GM21737 (cell line): ENCODE measurements around the gene RALGDS.
A peak's percentile ranks its signal among the peaks of the same experiment; 100 is the strongest.

Experiments
- ATAC-seq: cut with Tn5 transposase; IDR thresholded peaks from one replicate; pipeline ENCODE4 v1.9.1; 2021; ENCODE audit warnings: mild to moderate bottlenecking, moderate library complexity; ENCODE audit not compliant: unreplicated experiment

The RALGDS gene

DNA sequence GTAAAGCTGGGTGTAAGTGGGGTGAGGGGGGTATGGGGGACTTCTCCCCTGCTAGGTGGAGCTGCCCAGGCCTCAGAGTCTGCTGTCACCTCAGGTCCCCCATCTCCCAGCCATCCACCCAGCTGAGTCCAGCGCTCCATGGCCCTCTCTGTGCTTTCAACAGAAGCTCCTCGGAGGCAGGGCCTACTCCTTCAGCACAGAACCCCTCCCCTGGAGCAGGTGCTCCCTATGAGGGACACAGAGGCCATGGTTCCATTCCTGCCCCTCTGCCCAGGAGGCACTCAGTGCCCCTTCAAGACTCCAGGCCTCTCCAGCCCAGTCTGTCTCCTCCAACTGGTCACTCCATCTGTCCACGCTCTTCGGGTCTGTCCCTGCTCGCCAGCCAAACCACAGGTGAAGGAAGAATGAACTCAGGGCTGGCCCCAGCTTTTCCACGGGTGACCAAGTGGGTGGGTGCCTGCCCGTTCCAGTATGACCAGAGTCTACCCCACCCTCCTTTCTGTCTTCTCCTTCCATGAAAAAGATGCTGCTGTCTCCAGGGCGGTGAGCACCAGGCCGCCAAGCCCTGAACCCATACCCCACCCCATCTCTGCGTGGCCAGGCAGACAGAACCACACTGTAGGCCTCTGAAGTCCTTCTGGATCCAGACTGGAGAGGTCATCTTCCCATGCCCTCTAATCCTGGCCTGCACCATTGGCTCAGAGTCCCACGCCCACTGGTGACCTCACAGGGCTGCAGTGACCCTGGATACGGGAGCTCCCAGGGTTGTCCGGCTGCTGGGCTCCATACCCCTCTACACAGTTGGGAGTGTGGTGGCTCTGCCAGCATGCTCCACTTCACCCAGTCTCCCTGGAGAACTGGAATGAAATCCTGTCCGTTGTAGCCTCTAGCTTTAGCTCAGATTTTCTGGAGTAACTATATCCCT lies 30.8 kb upstream of the RALGDS start:
- no peak for ATAC-seq

DNA sequence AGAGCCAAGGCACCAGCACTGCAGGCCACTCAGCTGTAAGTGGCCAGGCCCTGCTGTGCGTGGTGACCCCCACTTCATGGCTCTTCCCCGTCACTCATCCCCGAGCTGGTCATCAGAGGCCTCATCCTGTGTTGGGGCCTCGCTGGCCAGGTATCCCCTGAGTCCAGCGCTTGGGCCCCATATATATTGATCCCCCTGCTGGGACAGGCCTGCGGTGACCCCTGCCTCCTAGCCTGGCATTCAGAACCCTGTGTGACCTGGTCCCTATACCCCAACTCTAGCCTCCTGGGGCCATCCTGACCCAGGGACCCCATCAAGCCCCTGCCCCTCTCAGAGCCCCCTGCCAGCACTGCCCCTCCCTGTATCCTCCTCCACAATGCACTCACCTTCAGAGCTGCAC lies 30.0 kb upstream of the RALGDS start:
- no peak for ATAC-seq

DNA sequence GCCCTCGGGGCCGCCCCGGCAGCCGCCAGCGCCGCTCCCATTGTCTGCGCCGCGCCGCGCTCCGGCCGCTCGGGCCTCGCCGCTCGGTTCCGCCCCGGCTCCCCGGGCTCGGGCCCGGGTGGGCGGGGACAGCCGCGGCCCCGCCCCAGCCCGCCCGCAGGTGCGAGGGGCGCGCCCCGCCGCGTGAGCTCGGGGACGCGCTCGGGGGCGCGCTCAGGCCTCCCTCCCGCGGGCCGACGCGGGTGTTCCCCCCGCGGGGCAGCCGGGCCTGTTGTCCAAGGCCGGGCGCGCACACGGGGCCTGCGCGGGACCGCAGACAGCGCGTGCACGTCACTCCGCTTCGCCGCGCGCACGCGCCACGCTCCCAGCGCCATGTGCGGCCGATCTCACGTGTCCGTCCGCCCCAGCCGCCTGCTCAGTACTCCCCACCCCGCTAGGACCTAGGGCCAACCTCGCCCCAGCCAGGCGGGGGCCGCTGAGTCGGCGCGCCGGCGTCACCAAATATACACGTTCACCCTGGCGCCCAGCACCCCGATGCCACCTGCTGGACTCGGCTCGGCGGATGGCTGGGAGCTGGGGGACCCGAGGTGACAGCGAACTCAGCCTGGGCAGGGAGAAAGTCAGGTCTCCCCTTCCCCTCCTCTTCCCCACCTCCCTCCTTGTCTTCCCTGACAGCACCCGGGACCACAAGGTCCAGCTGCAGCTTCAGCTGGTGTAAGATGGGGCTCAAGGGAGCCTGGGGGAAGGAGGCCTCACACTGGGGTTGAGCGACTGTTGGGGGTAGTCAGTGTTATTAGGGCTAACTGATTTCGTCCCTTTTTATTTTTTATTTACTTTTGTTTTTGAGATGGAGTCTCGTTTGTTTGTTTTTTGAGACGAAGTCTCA lies 28.3 kb upstream of the RALGDS start:
- peak; percentile 52 for ATAC-seq

DNA sequence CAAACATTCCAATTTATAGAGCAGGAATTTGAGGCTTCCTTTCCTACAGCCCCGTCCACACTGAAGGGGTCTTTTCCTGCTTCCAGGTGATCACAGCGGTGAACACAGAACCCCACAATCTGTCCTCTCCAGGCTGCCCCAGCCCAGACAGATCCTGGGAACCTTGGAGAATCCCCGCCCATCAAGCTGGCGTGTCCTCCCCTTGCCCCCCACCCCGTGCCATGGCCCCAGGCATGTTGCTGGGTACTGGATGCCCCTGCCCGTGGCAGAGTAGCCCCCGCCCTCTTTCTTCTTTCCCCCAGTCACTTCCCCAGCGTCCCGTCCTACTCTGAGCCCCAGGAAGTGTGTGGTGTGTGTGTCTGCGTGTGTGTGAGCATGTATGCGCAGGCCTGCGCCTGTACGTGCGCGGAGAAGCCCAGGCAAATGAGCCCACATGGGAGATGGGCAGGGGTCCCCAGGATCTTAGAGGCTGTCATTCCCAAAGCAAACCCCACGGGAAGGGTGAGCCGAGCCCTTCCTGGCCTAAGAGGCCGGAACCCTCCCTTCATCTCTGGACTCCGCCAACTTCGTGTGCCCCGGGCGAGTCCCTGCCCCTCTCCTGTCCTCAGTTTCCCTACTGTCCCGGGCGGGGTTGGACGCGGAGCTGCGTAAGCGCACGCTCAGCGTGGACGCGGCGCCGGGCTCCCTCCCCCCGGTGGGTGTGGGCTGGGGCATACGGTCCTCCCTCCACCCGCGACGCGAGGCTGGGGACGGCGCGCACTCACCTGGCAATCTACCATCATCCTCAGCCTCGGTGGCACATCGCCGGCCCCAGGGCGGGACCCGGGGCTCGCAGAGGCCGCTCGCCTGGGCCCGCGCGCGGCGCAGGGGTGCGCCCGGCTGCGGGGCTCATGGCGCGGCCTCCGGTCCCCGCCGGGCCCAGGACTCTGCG lies 27.4 kb upstream of the RALGDS start:
- peak; percentile 11 for ATAC-seq

DNA sequence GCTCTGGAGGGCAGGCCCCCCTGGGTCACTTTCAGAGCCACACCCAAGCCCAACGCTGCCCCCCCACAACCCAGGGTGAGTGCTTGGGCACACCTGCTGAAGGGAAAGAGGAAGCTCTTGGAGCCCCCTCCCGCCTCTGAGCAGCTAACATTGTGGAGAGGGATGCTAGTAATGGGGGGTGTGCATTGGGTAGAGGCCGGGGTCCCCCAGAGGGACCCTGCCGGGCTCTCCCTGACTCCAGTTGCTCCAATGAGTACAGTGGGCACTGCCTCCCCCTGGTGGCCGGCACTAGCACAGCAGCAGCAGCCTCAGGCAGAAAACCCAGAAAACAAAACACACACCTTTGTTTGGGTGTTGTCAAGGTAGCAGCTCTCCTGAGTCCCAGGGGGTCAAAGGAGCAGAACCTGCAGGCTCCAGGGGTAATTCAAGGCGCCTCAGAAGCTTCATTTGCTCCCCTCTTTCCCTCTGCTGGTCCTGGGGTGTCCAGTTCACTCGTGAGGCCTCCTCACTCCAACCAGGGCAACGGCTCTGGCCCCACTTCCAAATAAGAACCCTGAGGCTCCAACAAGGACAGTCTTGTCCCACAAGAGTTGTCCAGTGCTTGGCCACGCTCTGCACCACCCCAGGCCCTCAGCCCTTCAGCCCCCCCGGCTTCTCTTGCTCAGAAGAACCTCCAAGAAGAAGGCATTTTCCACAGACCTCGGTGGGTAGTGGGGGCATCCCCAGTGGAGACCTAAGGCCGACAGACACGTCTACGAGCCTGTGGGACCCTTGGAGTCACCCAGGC lies 26.6 kb upstream of the RALGDS start:
- ATAC-seq, result no peak

DNA sequence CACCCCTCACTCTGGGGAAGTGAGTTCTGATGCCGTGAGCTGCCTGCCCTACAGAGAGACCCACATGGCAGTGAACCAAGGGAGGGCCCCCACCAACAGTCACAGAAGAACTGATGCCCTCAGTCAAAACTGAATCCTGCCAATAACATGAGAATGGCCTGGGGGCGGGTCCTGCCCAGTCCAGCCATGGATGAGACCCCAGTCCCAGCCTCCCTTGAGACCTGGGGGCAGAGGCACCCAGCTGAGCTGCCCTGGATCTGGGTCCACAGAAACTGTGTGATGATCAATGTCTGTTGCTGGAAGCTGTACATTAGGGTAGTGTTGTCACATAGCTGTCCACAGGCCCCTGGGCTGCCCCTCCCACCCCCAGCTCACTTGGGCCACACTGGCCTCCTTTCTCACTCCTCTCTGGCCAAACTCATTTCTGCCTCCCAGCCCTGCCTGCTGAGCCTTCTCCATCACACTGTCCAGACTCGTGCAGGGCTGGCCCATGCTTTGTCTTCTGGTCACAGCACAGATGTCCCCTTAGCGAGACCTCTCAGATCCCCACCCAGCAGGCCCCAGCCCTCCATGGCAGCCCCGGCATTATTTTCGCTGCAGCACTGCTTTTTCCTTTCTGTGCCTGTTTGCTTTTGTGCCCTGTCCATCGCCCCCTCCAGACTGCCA lies 25.8 kb upstream of the RALGDS start:
- no peak for ATAC-seq

DNA sequence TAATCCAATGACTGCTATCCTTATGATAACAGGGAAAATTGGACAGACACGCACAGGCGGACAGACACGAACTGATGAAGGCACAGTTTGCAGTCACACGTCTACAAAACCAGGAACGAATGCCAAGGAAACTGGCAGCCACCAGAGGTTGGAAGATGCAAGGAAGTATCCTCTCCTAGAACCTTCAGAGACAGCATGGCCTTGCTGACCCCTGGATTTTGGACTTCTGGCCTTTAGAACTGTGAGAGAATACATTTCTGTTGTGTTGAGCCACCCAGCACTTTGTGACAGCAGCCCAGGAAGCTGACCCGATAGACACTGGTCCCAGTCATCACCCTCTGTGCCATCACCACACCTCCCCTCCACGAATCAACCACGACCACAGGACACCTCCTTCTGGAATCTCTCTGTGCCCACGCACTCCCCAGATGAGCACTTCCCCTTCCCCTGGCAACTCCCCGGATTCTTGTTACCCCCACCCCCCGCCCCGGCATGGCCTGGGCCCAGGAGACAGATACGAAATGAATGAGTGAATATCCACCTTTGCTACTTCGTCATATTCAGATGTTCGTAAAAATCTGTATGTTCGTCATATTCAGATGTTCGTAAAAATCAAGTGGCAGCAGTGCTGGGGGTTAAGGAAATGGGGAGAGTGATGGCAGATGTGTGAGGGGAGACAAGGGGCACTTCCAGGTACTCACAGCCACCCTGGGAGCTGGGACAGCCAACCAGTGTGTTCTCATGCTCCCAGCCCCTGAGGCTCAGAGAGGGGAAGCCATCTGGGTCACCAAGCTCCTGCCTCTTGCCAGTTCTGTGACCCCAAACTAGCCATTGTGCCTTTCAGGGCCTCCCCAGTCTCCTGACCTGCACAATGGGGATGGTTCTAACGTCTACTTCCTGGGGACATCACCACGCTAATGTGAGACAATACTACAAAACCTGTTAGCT lies 24.1 kb upstream of the RALGDS start:
- no peak for ATAC-seq

DNA sequence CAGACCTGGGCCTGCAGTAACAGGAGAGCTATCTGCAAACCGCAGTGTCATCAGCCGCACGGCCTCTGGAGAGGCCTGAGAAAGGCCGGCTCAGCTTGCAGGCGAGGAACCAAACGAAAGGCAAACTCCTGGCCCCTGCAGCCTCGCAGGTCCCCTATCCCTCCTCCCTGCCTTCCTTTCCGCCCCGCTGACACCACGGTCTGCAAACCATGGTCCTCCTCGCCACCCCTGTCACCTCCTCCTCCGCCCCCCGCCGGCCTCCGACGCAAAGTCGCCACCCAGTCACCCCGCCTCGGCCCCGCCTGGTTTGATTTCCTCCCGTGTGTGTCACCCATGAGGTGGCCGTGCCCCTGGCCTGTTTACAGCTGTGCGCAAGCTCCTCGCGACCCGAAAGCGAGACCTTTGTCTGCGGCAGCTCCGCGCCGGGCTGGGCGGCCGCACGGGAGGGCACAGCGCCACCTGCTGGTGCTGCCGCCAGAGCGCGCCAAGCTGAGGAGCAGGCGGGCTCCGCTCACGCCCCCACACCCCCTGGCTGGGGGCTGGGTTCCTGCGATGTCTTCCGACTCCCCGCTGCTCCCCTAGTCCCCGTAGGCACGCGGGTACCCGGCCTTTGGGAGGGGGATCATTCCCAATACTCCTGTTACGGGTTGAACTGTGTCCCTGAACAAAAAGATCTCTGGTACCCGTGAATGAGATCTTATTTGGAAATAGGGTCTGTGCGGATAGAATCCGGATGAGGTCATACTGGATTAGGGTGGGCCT lies 23.3 kb upstream of the RALGDS start:
- ATAC-seq, result peak; percentile 40

DNA sequence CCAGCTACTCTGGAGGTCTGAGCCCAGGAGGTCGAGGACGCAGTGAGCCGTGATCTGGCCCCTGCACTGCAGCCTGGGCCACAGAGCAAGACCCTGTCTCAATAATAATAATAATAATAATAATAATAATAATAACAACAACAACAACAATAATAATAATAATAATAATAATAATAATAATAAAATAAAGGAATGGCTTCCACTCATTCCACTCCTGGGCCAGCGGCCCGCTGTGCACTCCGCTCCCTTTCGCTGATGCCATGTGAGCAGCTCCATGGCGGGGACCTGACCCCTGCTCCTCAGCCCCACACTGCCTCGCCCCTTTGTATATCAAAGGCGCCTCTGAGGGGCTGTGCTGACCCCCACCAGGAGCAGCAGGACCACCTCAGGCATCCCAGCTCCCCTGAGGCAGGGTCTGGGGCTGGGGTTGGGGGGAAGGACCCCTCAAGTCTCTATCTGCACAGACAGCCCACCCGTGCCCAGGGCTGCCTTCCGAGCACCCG lies 22.6 kb upstream of the RALGDS start:
- no peak for ATAC-seq

DNA sequence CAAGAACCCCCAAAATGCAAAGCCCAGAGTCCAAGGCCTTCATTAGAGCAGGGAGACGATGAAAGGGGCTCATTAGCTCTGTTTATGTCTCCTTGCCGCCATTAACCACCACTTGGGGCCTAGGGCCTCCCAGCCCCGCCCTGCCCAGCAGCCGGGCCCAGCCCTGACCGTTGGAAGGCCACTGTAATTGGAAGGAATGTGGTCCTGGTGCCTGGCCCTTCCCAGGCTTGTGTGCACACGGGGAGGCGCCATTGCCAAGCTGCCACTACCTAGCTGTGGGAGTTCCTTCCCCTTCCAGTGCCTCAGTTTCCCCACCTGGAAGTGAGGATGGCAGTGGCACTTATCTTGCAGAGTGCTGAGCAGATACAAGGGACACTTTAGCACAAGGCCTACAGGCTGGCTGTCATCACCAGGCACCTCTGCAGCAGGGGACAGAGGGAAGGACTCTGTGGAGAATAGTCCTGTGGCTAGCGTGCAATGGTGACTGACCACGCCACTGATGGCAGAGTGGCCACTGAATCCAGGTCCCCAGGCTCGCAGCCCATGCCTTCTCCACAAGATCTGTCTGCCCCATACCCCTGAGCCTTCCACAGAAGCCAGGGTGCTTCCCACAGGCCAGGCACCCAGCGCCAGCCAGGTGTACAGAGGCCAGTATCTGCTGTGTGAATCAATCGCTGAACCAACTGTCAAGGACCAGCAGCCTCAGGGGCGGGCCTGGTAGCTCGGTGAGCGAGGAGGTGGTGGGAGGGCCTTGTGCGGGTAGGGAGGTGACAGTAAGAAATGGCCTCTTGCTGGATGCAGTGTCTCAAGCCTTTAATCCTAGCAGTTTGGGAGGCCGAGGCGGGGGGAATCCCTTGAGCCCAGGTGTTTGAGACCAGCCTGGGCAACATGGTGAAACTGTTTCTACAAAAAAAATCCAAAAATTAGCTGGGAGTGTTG lies 21.9 kb upstream of the RALGDS start:
- ATAC-seq, result no peak

DNA sequence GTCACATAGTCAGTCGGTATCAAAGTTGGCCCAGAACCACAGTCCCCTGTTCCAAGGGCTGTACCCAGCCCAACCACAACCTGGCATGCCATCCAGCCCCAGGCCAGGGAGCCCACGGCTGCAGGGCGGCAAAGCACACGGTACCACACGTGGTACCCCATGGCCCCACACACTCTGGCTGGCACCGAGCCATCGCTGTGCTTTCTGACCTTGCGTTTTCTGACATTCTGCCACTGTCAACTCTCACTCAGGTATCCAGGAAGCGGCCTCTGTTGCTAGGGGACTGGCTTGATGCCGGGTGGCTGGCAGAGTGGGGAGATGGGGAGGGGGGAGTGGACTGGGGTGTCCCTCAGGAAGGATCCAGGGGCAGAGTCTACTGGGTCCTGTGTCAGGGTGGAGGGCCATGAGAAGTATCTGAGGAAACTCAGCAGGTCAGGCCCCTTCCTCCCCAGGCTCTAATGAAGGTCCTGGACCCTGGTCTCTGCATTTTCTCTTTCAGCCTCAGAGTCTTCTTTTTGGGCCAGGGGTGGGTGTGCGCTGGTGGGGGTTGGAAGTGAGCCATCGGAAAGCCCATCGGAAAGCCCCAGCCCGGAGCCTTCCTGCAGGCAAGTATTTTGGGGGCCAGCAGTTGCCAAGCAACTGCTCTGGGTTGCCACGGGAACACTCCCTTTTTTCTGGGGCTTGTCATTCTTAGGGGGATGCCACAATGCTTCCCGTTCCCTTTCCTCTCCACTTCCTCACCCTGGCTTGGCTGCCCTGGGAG lies 21.0 kb upstream of the RALGDS start:
- ATAC-seq, result no peak

DNA sequence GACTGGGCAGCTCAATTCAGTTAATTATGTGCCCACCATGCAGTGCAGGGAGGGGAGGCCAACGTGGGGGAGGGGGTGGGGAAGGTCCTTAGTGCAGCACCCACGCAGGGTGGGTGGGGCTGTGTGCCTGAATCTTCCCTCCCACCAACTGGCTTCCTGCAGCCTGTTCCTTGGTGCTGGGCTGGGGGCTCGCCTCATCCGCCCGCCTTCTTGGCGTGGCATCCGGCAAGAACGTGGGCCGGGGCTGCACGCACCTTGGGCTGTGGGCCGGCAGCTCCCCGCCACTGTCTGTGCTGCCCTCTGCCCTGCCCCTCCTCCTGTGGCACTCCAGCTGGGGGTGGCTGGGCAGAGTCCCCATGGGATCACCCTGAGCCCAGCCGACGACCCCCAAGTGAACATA lies 19.6 kb upstream of the RALGDS start:
- no peak for ATAC-seq

DNA sequence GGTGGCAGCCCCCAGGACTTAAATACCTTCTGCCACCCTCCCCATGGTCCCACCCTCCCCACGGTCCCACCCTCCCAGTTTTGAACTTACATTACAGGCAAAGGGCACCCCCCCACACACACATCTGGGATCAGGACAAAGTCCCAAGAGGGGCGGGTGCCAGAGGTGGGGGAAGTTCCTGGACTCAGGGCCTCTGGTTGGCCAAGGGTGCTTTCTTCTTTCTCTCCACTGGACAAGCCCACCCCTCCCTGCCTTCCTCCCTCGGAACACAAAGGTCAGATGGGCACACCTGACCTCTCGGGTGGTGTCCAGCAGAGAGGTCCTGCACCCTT lies 19.1 kb upstream of the RALGDS start:
- ATAC-seq, result no peak

DNA sequence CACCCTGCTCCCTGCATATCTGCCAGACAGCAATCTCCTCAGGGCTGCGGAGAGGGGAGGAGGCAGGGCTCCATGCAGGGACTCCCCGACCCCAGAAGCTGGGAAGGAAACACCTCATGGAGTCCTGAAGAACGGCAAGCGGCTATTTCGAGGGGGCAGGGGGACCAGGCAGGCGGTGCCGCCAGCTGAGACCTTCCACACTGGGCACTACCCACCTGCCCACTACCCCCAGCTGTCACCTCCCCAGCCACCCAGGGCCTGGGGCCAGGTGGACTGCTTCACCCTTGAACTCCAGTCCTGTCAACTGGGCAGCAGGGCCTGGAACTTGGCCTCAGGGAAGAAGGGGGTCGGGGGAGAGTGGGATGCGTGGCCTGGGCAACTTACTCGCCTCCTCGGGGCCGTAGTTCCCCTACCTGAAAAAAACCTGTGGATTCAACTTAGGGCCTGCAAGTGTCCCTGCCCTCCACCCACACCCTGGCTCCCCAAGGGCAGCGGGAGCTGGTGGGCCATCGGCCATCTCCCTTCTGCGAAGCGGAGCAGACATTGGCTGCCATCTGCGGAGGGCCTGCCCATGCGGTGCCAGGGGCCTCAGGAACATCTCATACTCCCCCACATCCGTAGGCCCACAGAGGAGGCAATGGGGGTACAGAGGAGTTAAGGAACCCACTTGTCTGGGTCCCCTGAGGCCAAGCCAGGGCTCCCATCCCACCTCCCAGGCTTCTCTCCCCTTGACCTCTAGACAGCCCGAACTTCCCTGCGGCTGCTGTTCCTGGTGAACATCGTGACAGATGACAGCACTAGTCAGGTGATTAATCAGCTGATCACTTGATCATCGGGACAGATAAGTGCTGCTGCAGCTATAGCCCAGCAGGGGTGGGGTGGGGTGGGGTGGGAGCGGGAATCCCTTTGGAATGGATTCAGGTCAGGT lies 18.5 kb upstream of the RALGDS start:
- no peak for ATAC-seq
